ENCODE measurements around the gene OR51E1.

Gene OR51E1

GRCh38 chr11:4671741-4672140 is 28.0 kb downstream of the OR51E1 start:
- no peak overlapping the region for H3K4me3 Mint-ChIP-seq
- H3K36me3 Mint-ChIP-seq (ENCODE audit: low read depth) = no peaks in the 10 kb centered on the region
- no peak overlapping the region for H3K27ac Mint-ChIP-seq
- no peaks in the 10 kb centered on the region for H3K9me3 Mint-ChIP-seq
- no peaks in the 10 kb centered on the region for H3K4me1 Mint-ChIP-seq (ENCODE audit: low read depth)
- intact Hi-C loops (cut with micrococcal nuclease) = no loop called here
- H3K27me3 Mint-ChIP-seq = no peaks in the 10 kb centered on the region

DNA sequence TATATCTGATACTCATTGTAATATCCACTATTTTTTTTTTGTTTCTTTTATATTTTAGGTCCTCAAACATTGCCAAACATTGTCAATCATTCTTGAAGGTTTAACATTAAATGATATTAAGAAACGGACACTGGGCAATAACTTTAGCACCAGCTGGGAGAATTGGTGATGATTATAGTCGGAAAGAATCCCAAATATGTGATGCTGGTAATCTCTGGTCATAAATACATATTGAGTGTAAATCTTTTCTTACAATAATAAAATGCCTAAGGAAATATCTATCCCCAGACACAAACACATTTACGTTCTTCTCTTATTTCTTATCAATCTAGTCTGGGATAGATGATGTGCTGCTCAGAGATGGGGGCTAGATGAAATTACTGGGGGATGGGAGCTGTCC is 28.7 kb downstream of the OR51E1 start:
- no peaks in the 10 kb centered on the region for H3K27me3 Mint-ChIP-seq
- H3K4me1 Mint-ChIP-seq (ENCODE audit: low read depth) = no peaks in the 10 kb centered on the region
- H3K9me3 Mint-ChIP-seq = no peaks in the 10 kb centered on the region
- H3K36me3 Mint-ChIP-seq (ENCODE audit: low read depth) = no peaks in the 10 kb centered on the region
- intact Hi-C loops (cut with micrococcal nuclease) = no loop called here
- H3K4me3 Mint-ChIP-seq = no peak overlapping the region
- H3K27ac Mint-ChIP-seq = no peak overlapping the region

DNA sequence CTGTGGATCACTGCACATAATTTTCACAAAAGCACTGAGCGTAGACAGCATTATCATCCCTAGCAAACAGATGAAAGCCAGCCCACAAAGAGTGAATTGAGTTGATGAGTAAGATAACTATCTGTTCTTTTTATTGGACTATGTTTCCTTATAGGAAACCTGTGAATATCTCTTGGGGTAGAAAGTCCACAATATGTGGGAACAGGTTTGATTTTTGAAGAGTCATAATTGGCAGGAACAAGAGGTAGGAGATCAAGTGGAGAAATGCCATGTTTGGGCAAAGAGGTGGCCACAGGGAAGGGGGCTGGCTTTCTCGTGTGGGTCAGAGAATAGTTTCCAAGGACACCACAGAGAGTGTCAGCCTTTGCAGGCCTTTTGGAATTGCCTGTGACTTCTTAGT is 30.0 kb downstream of the OR51E1 start:
- no peaks in the 10 kb centered on the region for H3K9me3 Mint-ChIP-seq
- intact Hi-C loops (cut with micrococcal nuclease) = no loop called here
- no peaks in the 10 kb centered on the region for H3K4me1 Mint-ChIP-seq (ENCODE audit: low read depth)
- no peaks in the 10 kb centered on the region for H3K36me3 Mint-ChIP-seq (ENCODE audit: low read depth)
- H3K27me3 Mint-ChIP-seq = no peaks in the 10 kb centered on the region
- no peak overlapping the region for H3K4me3 Mint-ChIP-seq
- no peak overlapping the region for H3K27ac Mint-ChIP-seq

DNA sequence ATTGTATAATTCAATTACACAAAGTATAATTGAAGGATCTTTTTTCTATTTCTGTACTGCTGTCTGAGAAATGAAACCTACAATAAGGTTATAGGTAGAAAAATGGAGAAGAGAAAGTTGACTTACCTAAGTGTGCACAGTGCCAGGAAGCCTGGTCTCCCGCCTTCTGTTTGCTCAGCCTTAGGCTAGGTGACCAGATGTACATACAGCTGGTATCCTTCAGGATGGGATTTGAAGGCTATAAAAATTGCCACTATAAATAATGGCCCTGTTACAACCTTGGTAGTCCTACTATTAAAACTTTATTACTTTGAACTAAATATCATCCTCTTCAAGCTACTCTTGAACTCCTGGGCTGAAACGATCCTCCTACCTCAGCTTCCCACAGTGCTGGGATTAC is 34.2 kb downstream of the OR51E1 start:
- Mint-ChIP-seq H3K36me3 (ENCODE audit: low read depth) (no peaks in the 10 kb centered on the region), H3K4me3 (no peak overlapping the region), H3K27ac (no peak overlapping the region), H3K4me1 (ENCODE audit: low read depth) (no peaks in the 10 kb centered on the region), H3K9me3 (no peaks in the 10 kb centered on the region), H3K27me3 (no peaks in the 10 kb centered on the region)
- intact Hi-C loops (cut with micrococcal nuclease) = no loop called here

- Mint-ChIP-seq H3K4me3 (no peak overlapping the region), H3K4me1 (ENCODE audit: low read depth) (no peaks in the 10 kb centered on the region), H3K36me3 (ENCODE audit: low read depth) (no peaks in the 10 kb centered on the region), H3K27me3 (no peaks in the 10 kb centered on the region), H3K27ac (no peak overlapping the region), H3K9me3 (no peaks in the 10 kb centered on the region)
- intact Hi-C loops (cut with micrococcal nuclease) = no loop called here
Measured at GRCh38 chr11:4680341-4680740, 36.6 kb downstream of the OR51E1 start.

DNA sequence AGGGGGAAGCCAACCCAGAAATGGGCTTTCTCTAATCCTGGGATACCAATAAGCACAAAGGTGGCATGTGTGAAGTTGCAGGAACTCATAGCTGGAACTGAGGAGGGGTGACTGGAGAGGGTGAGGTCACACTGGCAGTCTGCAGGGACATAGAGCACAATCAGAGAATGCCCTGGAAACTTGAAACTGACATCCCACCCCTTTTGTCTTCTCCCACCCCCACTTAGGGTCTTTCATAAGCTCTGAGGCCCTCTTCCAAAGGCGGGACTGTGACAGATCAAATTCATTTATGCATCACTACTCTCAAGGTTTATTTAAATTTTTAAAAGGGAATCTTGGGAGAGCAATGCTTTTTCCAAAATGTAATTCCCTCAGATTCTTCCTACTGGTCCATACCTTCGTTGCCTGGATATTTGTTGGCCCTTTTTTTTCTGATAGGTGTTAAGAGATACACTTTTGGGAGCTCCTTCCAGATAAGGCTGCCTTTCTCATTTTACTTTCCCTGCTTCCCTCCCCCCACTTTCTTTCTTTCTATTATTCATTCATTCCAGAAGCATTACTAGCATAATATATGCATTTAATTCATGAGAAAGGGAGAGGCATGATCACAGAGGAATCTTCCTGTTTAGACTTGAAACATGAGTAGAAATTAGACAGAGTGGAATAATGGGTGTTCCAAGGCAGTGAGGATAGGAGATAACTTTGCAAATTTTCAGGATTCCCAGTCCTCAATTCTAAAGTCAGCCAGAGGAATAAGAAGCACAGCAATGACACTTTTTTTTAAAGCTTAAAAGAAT is 39.0 kb downstream of the OR51E1 start:
- Mint-ChIP-seq H3K9me3 (no peaks in the 10 kb centered on the region), H3K4me1 (ENCODE audit: low read depth) (no peaks in the 10 kb centered on the region)
- intact Hi-C loops (cut with micrococcal nuclease) = no loop called here

GRCh38 chr11:4684631-4685285 is 41.0 kb downstream of the OR51E1 start:
- Mint-ChIP-seq H3K36me3 (ENCODE audit: low read depth) (no peaks in the 10 kb centered on the region), H3K9me3 (no peaks in the 10 kb centered on the region), H3K27me3 (no peaks in the 10 kb centered on the region), H3K4me3 (no peak overlapping the region), H3K27ac (no peak overlapping the region), H3K4me1 (ENCODE audit: low read depth) (no peaks in the 10 kb centered on the region)
- intact Hi-C loops (cut with micrococcal nuclease) = no loop called here

More for the DNA sequence above, 39.0 kb downstream of the OR51E1 start:
- Mint-ChIP-seq H3K4me3 (no peak overlapping the region), H3K27me3 (no peaks in the 10 kb centered on the region), H3K27ac (no peak overlapping the region), H3K36me3 (ENCODE audit: low read depth) (no peaks in the 10 kb centered on the region)

DNA sequence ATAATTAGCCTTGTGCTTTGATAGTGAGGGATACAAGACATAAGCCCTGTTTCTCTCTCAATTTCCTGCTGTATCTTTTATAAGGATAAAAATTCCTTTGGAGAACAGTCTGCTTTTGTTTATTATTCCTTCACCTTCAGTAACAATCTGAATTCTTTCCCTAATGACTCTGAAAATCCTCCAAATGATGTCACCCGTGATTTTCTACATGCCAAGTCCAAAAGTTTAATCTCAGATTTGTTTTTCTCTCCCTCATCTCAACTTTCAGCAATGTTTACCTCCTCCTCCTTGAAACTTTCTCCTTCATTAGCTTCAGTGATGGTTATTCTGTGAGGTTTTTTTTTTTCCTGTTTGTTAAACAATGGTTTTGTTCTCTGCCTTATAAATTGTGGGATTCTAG is 51.7 kb downstream of the OR51E1 start:
- H3K27ac Mint-ChIP-seq = no peak overlapping the region
- no peaks in the 10 kb centered on the region for H3K27me3 Mint-ChIP-seq
- intact Hi-C loops (cut with micrococcal nuclease) = no loop called here
- no peaks in the 10 kb centered on the region for H3K9me3 Mint-ChIP-seq
- no peaks in the 10 kb centered on the region for H3K4me1 Mint-ChIP-seq (ENCODE audit: low read depth)
- no peak overlapping the region for H3K4me3 Mint-ChIP-seq
- H3K36me3 Mint-ChIP-seq (ENCODE audit: low read depth) = no peaks in the 10 kb centered on the region

GRCh38 chr11:4697585-4697984 is 53.8 kb downstream of the OR51E1 start, which contains the start of gene OR51E2:
OR51E2 (minus strand) TSS chr11:4697853; CDS start chr11:4682711, 15,142 bp downstream.
- H3K27me3 Mint-ChIP-seq = no peaks in the 10 kb centered on the region
- H3K36me3 Mint-ChIP-seq (ENCODE audit: low read depth) = no peaks in the 10 kb centered on the region
- no peak within 1 kb of the TSS for H3K27ac Mint-ChIP-seq
- intact Hi-C loops (cut with micrococcal nuclease) = no loop called here
- no peak within 1 kb of the TSS for H3K4me3 Mint-ChIP-seq
- H3K4me1 Mint-ChIP-seq (ENCODE audit: low read depth) = no peaks in the 10 kb centered on the region
- no peaks in the 10 kb centered on the region for H3K9me3 Mint-ChIP-seq

DNA sequence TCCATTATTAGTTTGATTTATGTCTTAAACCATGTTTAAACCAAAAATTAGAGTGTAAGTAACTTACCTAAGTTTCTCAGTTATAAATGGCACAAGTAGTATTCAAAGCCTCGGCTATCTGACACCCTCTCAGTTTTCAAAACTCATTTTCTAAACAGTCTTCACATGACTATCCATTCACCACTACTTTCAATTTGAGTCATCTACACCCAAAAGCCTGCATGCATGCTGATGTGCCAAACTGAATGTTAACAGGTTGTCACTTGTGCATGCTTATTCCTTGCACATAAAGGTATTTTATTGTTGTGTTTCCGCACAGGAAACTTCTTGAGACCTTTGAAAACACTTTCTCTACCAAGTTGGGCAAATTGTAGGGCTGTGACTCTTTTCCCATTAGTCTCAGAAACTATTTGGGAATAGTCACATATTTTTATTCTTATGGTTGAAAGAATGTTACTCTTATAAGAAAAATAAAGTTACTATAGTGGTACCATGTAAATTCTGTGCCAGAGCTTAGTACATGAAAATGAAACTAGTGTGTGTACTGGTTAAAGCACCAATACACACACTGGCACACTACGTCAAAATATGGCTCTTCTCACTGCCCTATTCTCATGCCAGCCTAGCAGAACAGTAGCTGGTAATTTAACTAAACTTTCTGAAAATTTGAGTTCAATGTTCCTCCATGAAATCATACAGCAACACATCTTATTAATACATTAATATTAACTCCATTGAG is 56.1 kb downstream of the OR51E1 start:
- H3K4me1 Mint-ChIP-seq (ENCODE audit: low read depth) = no peaks in the 10 kb centered on the region
- H3K27me3 Mint-ChIP-seq = no peaks in the 10 kb centered on the region
- H3K27ac Mint-ChIP-seq = no peak overlapping the region
- H3K4me3 Mint-ChIP-seq = no peak overlapping the region
- intact Hi-C loops (cut with micrococcal nuclease) = no loop called here
- H3K9me3 Mint-ChIP-seq = no peaks in the 10 kb centered on the region
- no peaks in the 10 kb centered on the region for H3K36me3 Mint-ChIP-seq (ENCODE audit: low read depth)

- Mint-ChIP-seq H3K4me1 (ENCODE audit: low read depth) (no peaks in the 10 kb centered on the region), H3K4me3 (no peak overlapping the region)
Measured at GRCh38 chr11:4700436-4700820, 56.6 kb downstream of the OR51E1 start.

GRCh38 chr11:4704054-4704789 is 60.4 kb downstream of the OR51E1 start, which contains the start of gene MMP26:
MMP26 (plus strand) TSS chr11:4704784.
- no peaks in the 10 kb centered on the region for H3K36me3 Mint-ChIP-seq (ENCODE audit: low read depth)
- no peaks in the 10 kb centered on the region for H3K27me3 Mint-ChIP-seq
- intact Hi-C loops (cut with micrococcal nuclease) = no loop called here
- no peak within 1 kb of the TSS for H3K4me3 Mint-ChIP-seq
- H3K27ac Mint-ChIP-seq = no peak within 1 kb of the TSS
- no peaks in the 10 kb centered on the region for H3K4me1 Mint-ChIP-seq (ENCODE audit: low read depth)
- no peaks in the 10 kb centered on the region for H3K9me3 Mint-ChIP-seq

More at GRCh38 chr11:4700436-4700820, 56.6 kb downstream of the OR51E1 start:
- no peak overlapping the region for H3K27ac Mint-ChIP-seq
- intact Hi-C loops (cut with micrococcal nuclease) = no loop called here
- H3K27me3 Mint-ChIP-seq = no peaks in the 10 kb centered on the region
- H3K36me3 Mint-ChIP-seq (ENCODE audit: low read depth) = no peaks in the 10 kb centered on the region
- H3K9me3 Mint-ChIP-seq = no peaks in the 10 kb centered on the region

DNA sequence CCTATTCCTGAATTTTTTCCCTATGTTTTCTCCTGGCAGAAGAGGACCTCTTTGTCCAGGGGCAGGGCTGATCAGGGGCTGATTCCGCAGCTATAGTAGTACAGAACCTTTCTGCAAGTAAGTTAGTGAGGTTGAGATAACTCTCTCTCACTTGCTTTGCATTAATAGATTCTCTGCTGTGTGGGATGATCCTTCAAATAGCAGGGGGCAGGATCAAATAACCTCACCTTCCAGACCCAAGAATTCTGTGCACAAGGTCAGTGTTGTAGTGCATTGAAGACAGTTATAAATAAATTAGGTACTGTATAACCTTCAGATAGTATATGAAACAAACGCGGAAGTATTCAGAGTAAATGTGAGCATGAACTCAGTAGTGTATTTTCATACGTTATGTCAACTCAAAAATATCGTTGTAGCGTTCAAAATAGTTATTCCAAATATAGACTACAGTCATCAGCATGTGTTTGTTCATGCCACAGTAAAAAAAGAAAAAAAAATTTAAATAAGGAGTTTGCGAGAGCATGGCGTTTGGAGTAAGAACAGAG is 61.1 kb downstream of the OR51E1 start:
- Mint-ChIP-seq H3K27me3 (no peaks in the 10 kb centered on the region), H3K4me1 (ENCODE audit: low read depth) (no peaks in the 10 kb centered on the region), H3K4me3 (no peak overlapping the region), H3K27ac (no peak overlapping the region), H3K36me3 (ENCODE audit: low read depth) (no peaks in the 10 kb centered on the region), H3K9me3 (no peaks in the 10 kb centered on the region)
- intact Hi-C loops (cut with micrococcal nuclease) = no loop called here

Data from dendritic cell treated with granulocyte-macrophage colony-stimulating factor and Interleukin-4, amounts not matched to agents 40 ng/mL and 50 ng/mL, for 4 days (primary cell).